ENCODE data around the gene RMDN2. TPM values are rescaled to one million over a fixed set of nuclear protein-coding genes. Genes with fewer than 3 reads are reported as not detected.

RMDN2 gene
- total RNA-seq, 4 donors from 2014 or later = 5.3 to 12.0 (median 7.8) TPM

DNA sequence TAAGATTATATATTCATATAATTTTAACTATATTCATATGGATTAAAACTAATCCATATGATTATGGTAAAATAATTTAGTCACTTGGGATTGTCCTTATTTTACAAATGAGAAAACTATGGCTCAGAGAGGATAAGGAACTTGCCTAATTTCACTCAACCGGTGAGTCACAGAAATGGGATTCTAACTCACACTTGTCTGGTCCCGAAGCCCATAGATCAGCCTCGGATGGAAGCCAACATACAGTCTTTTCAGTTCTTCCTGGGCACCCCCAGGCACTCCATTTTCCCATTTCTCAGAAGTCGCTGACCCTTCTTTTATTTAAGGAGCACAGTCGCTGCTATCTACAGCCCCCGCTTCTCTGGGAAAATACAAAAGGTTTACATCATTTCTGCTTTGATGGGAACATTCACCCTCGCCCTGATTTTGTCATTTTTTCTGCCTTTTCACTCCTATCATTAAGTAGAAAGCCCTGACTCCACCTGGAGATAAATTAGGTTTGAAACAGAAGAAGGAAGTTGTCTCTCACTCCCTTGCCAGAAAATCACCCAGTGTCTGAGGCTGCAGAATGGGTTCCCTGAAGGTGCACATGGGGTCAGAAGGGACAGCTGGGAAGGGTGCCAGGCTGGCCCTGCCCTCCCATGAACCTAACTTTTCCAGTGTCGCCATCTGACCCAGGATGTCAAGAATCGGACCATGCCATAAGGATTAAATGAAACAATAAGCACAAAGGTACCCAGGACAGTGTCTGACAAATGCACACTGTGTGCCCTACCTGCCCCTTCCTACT lies 114.2 kb downstream of the RMDN2 start:
- TF ChIP-seq, protein P1, sequence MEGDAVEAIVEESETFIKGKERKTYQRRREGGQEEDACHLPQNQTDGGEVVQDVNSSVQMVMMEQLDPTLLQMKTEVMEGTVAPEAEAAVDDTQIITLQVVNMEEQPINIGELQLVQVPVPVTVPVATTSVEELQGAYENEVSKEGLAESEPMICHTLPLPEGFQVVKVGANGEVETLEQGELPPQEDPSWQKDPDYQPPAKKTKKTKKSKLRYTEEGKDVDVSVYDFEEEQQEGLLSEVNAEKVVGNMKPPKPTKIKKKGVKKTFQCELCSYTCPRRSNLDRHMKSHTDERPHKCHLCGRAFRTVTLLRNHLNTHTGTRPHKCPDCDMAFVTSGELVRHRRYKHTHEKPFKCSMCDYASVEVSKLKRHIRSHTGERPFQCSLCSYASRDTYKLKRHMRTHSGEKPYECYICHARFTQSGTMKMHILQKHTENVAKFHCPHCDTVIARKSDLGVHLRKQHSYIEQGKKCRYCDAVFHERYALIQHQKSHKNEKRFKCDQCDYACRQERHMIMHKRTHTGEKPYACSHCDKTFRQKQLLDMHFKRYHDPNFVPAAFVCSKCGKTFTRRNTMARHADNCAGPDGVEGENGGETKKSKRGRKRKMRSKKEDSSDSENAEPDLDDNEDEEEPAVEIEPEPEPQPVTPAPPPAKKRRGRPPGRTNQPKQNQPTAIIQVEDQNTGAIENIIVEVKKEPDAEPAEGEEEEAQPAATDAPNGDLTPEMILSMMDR (IDR thresholded peaks at IDR 0.05) = no peak
- DNase-seq (ENCODE audit: low spot score) (no peak), ATAC-seq (ENCODE audit: low FRiP score) (peak; percentile 63)

GRCh38 chr2:38045811-38046210 lies 120.7 kb downstream of the RMDN2 start:
- TF ChIP-seq, protein P1 (IDR thresholded peaks at IDR 0.05) = no peak
- no peak for DNase-seq (ENCODE audit: low spot score)
- ATAC-seq (ENCODE audit: low FRiP score) = no peak

DNA sequence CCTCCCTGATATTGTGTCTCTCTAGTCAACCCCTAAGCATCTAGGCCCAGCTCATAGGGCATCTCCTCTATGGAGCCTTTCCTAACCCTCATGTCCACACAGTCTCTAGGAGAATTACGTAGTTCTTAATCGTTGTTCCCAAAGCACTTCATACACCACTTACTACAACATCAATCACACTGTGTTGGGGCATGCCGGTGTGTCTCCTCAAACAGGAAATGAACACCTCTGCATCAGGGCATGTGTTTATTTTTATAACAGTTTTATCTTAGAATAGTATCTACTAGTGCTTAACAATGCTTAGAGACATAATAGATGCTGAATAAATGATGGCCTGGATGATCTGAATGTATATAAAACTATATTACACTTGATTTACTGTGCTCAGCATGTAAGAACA lies 131.1 kb downstream of the RMDN2 start:
- DNase-seq (ENCODE audit: low spot score) (no peak), ATAC-seq (ENCODE audit: low FRiP score) (no peak)
- TF ChIP-seq, protein P1 (IDR thresholded peaks at IDR 0.05) = no peak

DNA sequence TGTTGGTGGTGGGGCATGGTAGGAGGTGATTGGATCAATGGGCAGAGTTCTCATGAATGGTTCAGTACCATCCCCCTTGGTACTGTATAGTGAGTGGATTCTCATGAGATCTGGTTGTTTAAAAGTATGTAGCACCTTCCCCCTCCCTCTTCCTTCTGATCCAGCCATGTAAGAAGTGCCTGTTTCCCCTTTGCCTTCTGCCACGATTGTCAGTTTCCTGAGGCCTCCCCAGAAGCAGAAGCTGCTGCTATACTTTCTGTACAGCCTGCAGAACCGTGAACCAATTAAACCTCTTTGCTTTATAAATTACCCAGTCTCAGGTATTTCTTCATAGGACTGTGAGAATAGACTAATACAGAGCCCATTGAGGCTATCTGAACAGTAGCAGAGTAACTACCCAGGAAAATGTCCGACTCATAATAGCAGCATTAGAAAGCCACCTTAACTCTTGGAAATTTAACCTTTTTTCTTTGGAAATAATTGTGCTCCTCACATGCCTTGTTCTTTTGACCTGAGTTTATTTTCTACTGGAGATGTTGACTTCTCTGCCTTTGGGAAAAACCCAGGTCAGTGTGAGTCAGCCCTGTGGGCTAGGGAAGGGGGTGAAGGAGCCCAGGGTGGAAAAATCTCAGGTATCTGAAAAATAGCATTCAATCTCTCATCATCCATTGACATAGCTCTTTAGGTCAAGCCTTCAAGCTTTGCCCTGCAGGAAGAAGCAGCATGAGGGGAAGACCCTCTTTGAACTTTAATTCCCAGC lies 132.7 kb downstream of the RMDN2 start:
- TF ChIP-seq, protein P1 (IDR thresholded peaks at IDR 0.05) = no peak
- ATAC-seq (ENCODE audit: low FRiP score) = no peak
- no peak for DNase-seq (ENCODE audit: low spot score)

DNA sequence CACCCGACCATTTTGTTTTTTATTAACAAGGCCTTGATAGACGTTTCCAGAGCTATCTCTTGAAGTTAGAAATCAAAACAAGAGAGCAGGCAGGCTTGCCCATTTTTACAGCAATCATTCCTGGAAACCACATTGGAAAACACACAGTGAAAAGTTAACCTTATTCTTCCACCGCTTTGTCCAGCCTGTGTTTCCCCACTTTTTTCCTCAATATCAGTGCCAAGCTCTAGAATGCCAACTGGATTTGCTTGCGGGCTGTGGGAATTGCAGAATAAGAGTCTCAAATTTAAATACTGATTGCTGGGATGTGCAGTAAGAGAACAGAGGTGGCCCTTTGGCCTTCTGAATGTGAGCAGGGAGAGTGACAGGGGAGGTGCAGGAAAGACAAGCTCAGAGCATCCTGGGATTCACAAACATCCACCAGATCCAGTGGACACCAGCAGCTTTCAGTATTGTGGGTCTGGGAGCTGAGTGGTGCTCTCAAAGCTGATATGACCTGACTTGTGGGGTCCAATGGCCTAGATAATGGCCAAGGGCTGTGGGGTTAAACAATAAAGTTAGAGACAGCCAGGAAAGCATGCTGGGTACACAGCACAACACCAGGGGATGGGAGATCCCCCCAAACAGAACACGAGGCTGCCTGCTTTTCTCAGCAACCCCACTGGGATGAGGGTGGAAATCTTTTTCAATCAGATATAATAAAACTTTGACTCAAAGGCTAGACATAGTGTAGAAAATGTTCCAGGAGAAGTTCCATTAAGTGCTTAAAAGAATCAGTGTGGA lies 135.3 kb downstream of the RMDN2 start:
- ATAC-seq (ENCODE audit: low FRiP score) = no peak
- TF ChIP-seq, protein P1 (IDR thresholded peaks at IDR 0.05) = no peak
- DNase-seq (ENCODE audit: low spot score) = no peak

- ATAC-seq (ENCODE audit: low FRiP score) (no peak), DNase-seq (ENCODE audit: low spot score) (no peak)
- TF ChIP-seq, protein P1 (IDR thresholded peaks at IDR 0.05) = no peak
Observed at GRCh38 chr2:38064801-38065501, 139.9 kb downstream of the RMDN2 start.

Data from omental fat pad (tissue), 4 donors.